Common myeloid progenitor, CD34-positive (primary cell): ENCODE data around the gene C14orf119.

ENCODE experiments used
- CTCF ChIA-PET: fragments of 350-600 bp; sonication (Branson Sonifier 250); formaldehyde crosslinking; loops from one replicate; lab custom pipeline; 2021; ENCODE audit warnings: antibody characterized with exemption; lab: Charles Lee
- POLR2A ChIA-PET: fragments of 350-600 bp; sonication (Branson Sonifier 250); formaldehyde crosslinking; loops from one replicate; lab custom pipeline; 2021; ENCODE audit warnings: antibody characterized with exemption; lab: Charles Lee
- DNase-seq, 3 donors: peaks; one replicate each; pipeline versions ENCODE4 v3.0.0 to v3.0.0-alpha.2; 2013
- H3K27ac ChIP-seq, 2 experiments: 1 replicate in 1 of 2; 2 replicates in 1 of 2; pipeline ENCODE4 v1.7.0; 2013; ENCODE audit warnings: inconsistent platforms in 2 of 2, low read length in 2 of 2, mild to moderate bottlenecking in 2 of 2, low read depth in 1 of 2, moderate library complexity in 1 of 2; ENCODE audit not compliant: severe bottlenecking in 2 of 2, insufficient read depth in 1 of 2, poor library complexity in 1 of 2
- H3K27me3 ChIP-seq, 5 experiments: replicated peaks in 2 of 5; 1 replicate in 3 of 5; 2 replicates in 2 of 5; pipeline versions ENCODE4 v1.6.1 to v1.7.0; 2013; ENCODE audit warnings: low read length in 4 of 5, mild to moderate bottlenecking in 2 of 5, moderate library complexity in 2 of 5, inconsistent platforms in 1 of 5; ENCODE audit not compliant: insufficient read depth in 5 of 5, control insufficient read depth in 4 of 5
- H3K36me3 ChIP-seq, 4 experiments: 1 replicate in 2 of 4; 2 replicates in 2 of 4; pipeline versions ENCODE4 v1.6.1 to v1.7.0; 2013; ENCODE audit warnings: low read length in 3 of 4, control low read depth in 1 of 4, mild to moderate bottlenecking in 1 of 4; ENCODE audit not compliant: control insufficient read depth in 4 of 4, insufficient read depth in 4 of 4
- H3K4me1 ChIP-seq, 4 experiments: 1 replicate in 3 of 4; 2 replicates in 1 of 4; pipeline versions ENCODE4 v1.6.1 to v1.7.1; 2013; ENCODE audit warnings: low read length in 3 of 4, mild to moderate bottlenecking in 3 of 4, control low read depth in 1 of 4, inconsistent platforms in 1 of 4, moderate library complexity in 1 of 4; ENCODE audit not compliant: control insufficient read depth in 4 of 4, insufficient read depth in 4 of 4; ENCODE audit errors: control extremely low read depth in 1 of 4
- H3K4me3 ChIP-seq, 7 experiments: 1 replicate in 4 of 7; 2 replicates in 3 of 7; pipeline versions ENCODE4 v1.5.1 to v1.7.0; 2013; ENCODE audit warnings: mild to moderate bottlenecking in 7 of 7, low read length in 6 of 7, moderate library complexity in 6 of 7, inconsistent platforms in 2 of 7, low read depth in 2 of 7, control low read depth in 1 of 7; ENCODE audit not compliant: insufficient read depth in 4 of 7, control insufficient read depth in 1 of 7; ENCODE audit errors: extremely low read depth in 1 of 7
- H3K9me3 ChIP-seq, 5 experiments: 1 replicate in 4 of 5; 2 replicates in 1 of 5; pipeline versions ENCODE4 v1.6.1 to v1.7.1; 2013; ENCODE audit warnings: low read length in 4 of 5, mild to moderate bottlenecking in 2 of 5, inconsistent platforms in 1 of 5, low read depth in 1 of 5, moderate library complexity in 1 of 5; ENCODE audit not compliant: control insufficient read depth in 4 of 5, insufficient read depth in 2 of 5; ENCODE audit errors: control extremely low read depth in 1 of 5
- WGBS: methylation state at CpG from one replicate; pipeline ENCODE4 v1.1.5; 2013; ENCODE audit not compliant: insufficient coverage; 5-methylcytosine and 5-hydroxymethylcytosine counted together

C14orf119 gene

GRCh38 chr14:23125011-23125410 lies 29.7 kb downstream of the C14orf119 start:
- Histone ChIP-seq H3K9me3 (no peaks in the 10 kb centered on the region), H3K27ac (no peak overlapping the region), H3K4me1 (peaks cover 2 to 19% (median 14%) of the 10 kb centered on the region in 4 experiments), H3K4me3 (no peak overlapping the region), H3K36me3 (no peaks in the 10 kb centered on the region), H3K27me3 (no peaks in the 10 kb centered on the region)
- no peak for DNase-seq
- 100% methylated on average over 1 of the region's 3 CpGs for WGBS
- CTCF ChIA-PET: interaction anchor here (1.2 to 16.7 kb wide), 3 partner anchors 39 to 55 kb away, joined by 3 to 462 read pairs (median 4); partner anchors contain the start of gene SLC7A8
- POLR2A ChIA-PET: no interaction called here

- CTCF ChIA-PET: interaction anchor here (16.7 kb wide), 1 partner anchor 54 kb away, joined by 462 read pairs; the partner anchor contains the start of gene SLC7A8
- no peaks in the 10 kb centered on the region for H3K9me3 ChIP-seq
Measured at GRCh38 chr14:23125933-23126524, 30.7 kb downstream of the C14orf119 start.

GRCh38 chr14:23126548-23127278 lies 31.4 kb downstream of the C14orf119 start:
- 100% methylated on average over 1 of the region's 8 CpGs for WGBS
- no peak for DNase-seq
- H3K27ac ChIP-seq: no peak overlapping the region
- CTCF ChIA-PET: interaction anchor here (16.7 kb wide), 1 partner anchor 53 kb away, joined by 462 read pairs; the partner anchor contains the start of gene SLC7A8
- H3K27me3 ChIP-seq: no peaks in the 10 kb centered on the region
- no peak overlapping the region for H3K4me3 ChIP-seq
- peaks cover 0 to 5% (median 2%) of the 10 kb centered on the region in 4 experiments for H3K4me1 ChIP-seq
- POLR2A ChIA-PET: no interaction called here
- no peaks in the 10 kb centered on the region for H3K9me3 ChIP-seq
- no peaks in the 10 kb centered on the region for H3K36me3 ChIP-seq

More at GRCh38 chr14:23125933-23126524, 30.7 kb downstream of the C14orf119 start:
- POLR2A ChIA-PET: no interaction called here
- Histone ChIP-seq H3K4me3 (no peak overlapping the region), H3K27ac (no peak overlapping the region), H3K27me3 (no peaks in the 10 kb centered on the region), H3K4me1 (peaks cover 0 to 11% (median 4%) of the 10 kb centered on the region in 4 experiments), H3K36me3 (no peaks in the 10 kb centered on the region)
- no peak for DNase-seq
- 96% methylated on average over 6 of the region's 9 CpGs for WGBS

- POLR2A ChIA-PET: no interaction called here
- CTCF ChIA-PET: interaction anchor here (16.7 kb wide), 1 partner anchor 52 kb away, joined by 462 read pairs; the partner anchor contains the start of gene SLC7A8
- no peak for DNase-seq
Measured at GRCh38 chr14:23127861-23128260, 32.6 kb downstream of the C14orf119 start.

GRCh38 chr14:23128969-23129758 lies 33.9 kb downstream of the C14orf119 start:
- H3K27me3 ChIP-seq: no peaks in the 10 kb centered on the region
- H3K4me3 ChIP-seq: no peak overlapping the region
- ChIA-PET POLR2A (no interaction called here), CTCF (interaction anchor here (0.7 to 16.7 kb wide), 7 partner anchors 8 to 51 kb away, joined by 3 to 462 read pairs (median 4); partner anchors contain the start of gene SLC7A8)
- peaks cover 0 to 5% (median 2%) of the 10 kb centered on the region in 4 experiments for H3K4me1 ChIP-seq
- 100% methylated on average over 4 of the region's 7 CpGs for WGBS
- DNase-seq: no peak
- no peaks in the 10 kb centered on the region for H3K36me3 ChIP-seq
- no peak overlapping the region for H3K27ac ChIP-seq
- no peaks in the 10 kb centered on the region for H3K9me3 ChIP-seq

More at GRCh38 chr14:23127861-23128260, 32.6 kb downstream of the C14orf119 start:
- Histone ChIP-seq H3K4me1 (peaks cover 0 to 5% (median 2%) of the 10 kb centered on the region in 4 experiments), H3K27me3 (no peaks in the 10 kb centered on the region), H3K36me3 (no peaks in the 10 kb centered on the region), H3K4me3 (no peak overlapping the region), H3K9me3 (no peaks in the 10 kb centered on the region), H3K27ac (no peak overlapping the region)
- WGBS: 80% methylated on average over 1 of the region's 3 CpGs

- DNase-seq: no peak
- H3K27ac ChIP-seq: no peak overlapping the region
- ChIA-PET POLR2A (no interaction called here), CTCF (interaction anchor here (0.5 to 16.7 kb wide), 7 partner anchors 9 to 50 kb away, joined by 3 to 462 read pairs (median 4); partner anchors contain the start of gene SLC7A8)
- H3K9me3 ChIP-seq: no peaks in the 10 kb centered on the region
- 100% methylated on average over 2 of the region's 7 CpGs for WGBS
- peaks cover 0 to 5% (median 2%) of the 10 kb centered on the region in 4 experiments for H3K4me1 ChIP-seq
- no peak overlapping the region for H3K4me3 ChIP-seq
- no peaks in the 10 kb centered on the region for H3K36me3 ChIP-seq
- no peaks in the 10 kb centered on the region for H3K27me3 ChIP-seq
Measured at GRCh38 chr14:23129759-23130316, 34.5 kb downstream of the C14orf119 start.
